Measurements from ENCODE around the gene GFI1B. TPM values are rescaled to one million over a fixed set of nuclear protein-coding genes. Genes with fewer than 3 reads are reported as not detected.
"Not testable (repeated sequence)": the region's sequence is repeated elsewhere in the genome, so short reads cannot be mapped to it uniquely, and the experiment has no call there.

GFI1B gene
- total RNA-seq, 1 donor from 2014 or later = not detected

DNA sequence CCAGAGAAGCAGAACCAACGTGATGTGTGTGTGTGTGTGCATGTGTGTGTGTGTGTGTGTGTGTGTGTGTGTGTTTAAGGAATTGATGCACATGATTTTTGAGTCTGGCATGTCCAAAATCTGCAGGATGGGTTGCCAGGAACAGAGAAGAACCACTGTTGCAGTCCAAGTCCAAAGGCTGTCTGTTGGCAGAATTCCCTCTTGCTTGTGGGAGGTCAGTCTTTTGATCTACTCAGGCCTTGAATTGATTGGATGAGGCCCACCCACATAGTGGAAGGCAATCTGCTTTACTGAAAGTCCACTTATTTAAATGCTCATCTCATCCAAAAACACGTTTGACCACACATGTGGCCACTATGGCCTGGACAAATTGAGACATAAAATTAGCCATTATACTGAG is 22.7 kb upstream of the GFI1B start:
- H3K27ac Mint-ChIP-seq = no peak overlapping the region
- H3K4me1 Mint-ChIP-seq = no peaks in the 10 kb centered on the region
- H3K9me3 Mint-ChIP-seq = peaks cover 16% of the 10 kb centered on the region
- no peaks in the 10 kb centered on the region for H3K36me3 Mint-ChIP-seq
- no peak overlapping the region for H3K4me3 Mint-ChIP-seq
- peaks cover 20% of the 10 kb centered on the region for H3K27me3 Mint-ChIP-seq (ENCODE audit: low read depth)
- TF ChIP-seq, protein P1, sequence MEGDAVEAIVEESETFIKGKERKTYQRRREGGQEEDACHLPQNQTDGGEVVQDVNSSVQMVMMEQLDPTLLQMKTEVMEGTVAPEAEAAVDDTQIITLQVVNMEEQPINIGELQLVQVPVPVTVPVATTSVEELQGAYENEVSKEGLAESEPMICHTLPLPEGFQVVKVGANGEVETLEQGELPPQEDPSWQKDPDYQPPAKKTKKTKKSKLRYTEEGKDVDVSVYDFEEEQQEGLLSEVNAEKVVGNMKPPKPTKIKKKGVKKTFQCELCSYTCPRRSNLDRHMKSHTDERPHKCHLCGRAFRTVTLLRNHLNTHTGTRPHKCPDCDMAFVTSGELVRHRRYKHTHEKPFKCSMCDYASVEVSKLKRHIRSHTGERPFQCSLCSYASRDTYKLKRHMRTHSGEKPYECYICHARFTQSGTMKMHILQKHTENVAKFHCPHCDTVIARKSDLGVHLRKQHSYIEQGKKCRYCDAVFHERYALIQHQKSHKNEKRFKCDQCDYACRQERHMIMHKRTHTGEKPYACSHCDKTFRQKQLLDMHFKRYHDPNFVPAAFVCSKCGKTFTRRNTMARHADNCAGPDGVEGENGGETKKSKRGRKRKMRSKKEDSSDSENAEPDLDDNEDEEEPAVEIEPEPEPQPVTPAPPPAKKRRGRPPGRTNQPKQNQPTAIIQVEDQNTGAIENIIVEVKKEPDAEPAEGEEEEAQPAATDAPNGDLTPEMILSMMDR (IDR thresholded peaks at IDR 0.05; ENCODE audit: unreplicated experiment) = no peak
- DNase-seq (ENCODE audit: low spot score in 2 of 2, unreplicated experiment in 2 of 2) = no peak

DNA sequence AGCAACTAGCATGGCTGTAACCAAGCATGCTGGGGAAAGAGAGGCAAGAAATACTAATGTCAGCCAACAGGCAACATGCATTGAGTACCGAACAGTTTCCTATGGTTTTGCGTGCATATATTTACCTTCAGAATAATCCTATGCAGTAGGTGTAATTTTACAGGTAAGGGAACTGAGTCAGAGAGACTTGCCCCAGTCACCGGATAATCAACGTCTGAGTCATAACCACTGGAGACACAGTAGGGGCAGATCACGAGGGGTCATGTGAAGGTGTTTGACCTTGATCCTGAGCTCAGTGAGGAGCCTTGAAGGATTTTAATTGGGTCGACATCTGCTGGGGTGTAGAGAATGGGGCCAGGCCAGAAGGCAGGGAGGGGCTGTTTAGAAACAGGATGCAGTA is 20.7 kb upstream of the GFI1B start:
- Mint-ChIP-seq H3K9me3 (peaks cover 16% of the 10 kb centered on the region), H3K27ac (no peak overlapping the region), H3K36me3 (no peaks in the 10 kb centered on the region), H3K27me3 (ENCODE audit: low read depth) (peaks cover 23% of the 10 kb centered on the region), H3K4me1 (no peaks in the 10 kb centered on the region), H3K4me3 (no peak overlapping the region)
- no peak for DNase-seq (ENCODE audit: low spot score in 2 of 2, unreplicated experiment in 2 of 2)
- TF ChIP-seq, protein P1 (IDR thresholded peaks at IDR 0.05; ENCODE audit: unreplicated experiment) = no peak

DNA sequence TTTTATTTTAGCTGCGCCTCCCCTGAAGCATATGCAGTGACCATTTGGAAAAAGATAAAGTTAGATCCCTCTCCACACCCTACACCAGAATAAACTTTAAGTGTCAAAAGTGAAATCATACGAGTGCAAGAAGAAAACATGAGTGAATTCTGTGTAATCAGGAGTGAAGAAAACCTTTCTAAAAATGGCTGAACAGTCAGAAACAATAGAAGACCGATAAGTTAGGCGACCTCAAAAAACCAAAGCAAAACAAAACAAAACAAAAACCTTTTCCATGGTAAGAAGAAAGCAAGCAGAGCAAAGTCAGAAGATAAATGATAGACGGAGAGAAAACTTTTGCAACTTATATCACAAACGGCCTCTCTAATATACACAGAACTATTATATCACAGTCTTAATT is 17.5 kb upstream of the GFI1B start:
- Mint-ChIP-seq H3K4me3 (no peak overlapping the region), H3K36me3 (no peaks in the 10 kb centered on the region), H3K27ac (no peak overlapping the region), H3K9me3 (peaks cover 8% of the 10 kb centered on the region), H3K4me1 (no peaks in the 10 kb centered on the region), H3K27me3 (ENCODE audit: low read depth) (peaks cover 30% of the 10 kb centered on the region)
- TF ChIP-seq, protein P1 (IDR thresholded peaks at IDR 0.05; ENCODE audit: unreplicated experiment) = no peak
- no peak for DNase-seq (ENCODE audit: low spot score in 2 of 2, unreplicated experiment in 2 of 2)

DNA sequence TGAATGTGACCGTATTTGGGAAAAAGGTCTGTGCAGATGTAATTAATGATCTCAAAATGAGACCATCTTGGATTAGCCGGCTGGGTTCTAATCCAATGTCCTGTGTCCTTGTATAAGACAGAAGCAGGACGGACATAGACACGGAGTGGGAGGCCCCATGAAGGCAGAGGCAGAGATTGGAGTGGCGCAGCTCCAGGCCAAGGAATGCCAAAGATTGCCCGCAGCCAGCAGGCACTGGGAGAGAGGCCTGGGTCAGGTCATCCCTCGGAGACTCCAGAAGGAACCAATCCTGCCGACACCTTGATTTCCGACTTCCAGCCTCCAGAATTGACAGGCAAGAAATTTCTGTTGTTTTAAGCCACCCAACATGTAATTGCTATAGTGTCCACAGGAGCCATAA is 13.0 kb upstream of the GFI1B start:
- Mint-ChIP-seq H3K27ac (no peak overlapping the region), H3K36me3 (no peaks in the 10 kb centered on the region), H3K4me1 (no peaks in the 10 kb centered on the region), H3K27me3 (ENCODE audit: low read depth) (peaks cover 24% of the 10 kb centered on the region), H3K4me3 (no peak overlapping the region), H3K9me3 (no peaks in the 10 kb centered on the region)
- TF ChIP-seq, protein P1 (IDR thresholded peaks at IDR 0.05; ENCODE audit: unreplicated experiment) = no peak
- DNase-seq (ENCODE audit: low spot score in 2 of 2, unreplicated experiment in 2 of 2) = no peak

DNA sequence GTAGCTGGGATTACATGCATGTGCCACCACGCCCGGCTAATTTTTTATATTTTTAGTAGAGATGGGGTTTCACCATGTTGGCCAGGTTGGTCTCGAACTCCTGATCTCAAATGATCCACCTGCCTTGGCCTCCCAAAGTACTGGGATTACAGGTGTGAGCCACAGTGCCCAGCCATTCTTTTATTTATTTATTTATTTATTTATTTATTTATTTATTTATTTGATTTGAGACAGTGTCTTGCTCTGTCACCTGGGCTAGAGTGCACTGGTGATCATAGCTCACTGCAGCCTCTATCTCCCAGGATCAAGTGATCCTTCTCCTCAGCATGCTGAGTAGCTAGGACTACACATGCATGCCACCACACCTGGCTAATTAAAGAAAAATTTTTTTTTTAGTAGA is 10.6 kb upstream of the GFI1B start:
- peaks cover 25% of the 10 kb centered on the region for H3K27me3 Mint-ChIP-seq (ENCODE audit: low read depth)
- not testable (repeated sequence) for H3K9me3 Mint-ChIP-seq; H3K4me3 Mint-ChIP-seq; H3K27ac Mint-ChIP-seq; DNase-seq (ENCODE audit: low spot score in 2 of 2, unreplicated experiment in 2 of 2); H3K36me3 Mint-ChIP-seq; H3K4me1 Mint-ChIP-seq

DNA sequence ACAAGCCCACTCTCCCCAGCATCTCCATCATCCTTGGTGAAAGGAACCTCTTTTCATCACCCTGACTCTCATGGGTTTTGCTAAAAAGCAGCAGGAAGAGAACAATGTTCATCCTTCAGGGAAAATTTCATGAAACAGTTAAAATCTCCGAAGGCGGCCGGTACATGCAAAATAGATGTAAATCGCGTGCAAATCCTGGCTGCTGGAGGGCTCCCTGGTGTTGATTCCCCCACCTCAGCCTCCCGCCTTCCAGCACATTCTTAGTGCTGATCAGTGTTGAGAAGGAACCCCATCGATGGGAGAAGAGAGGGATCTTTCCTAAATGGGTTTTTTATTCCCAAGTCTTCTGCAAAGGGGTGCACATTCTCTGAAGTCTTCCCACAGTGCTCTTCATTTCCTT is 8.7 kb upstream of the GFI1B start:
- TF ChIP-seq, protein P1 (IDR thresholded peaks at IDR 0.05; ENCODE audit: unreplicated experiment) = no peak
- Mint-ChIP-seq H3K4me3 (no peak overlapping the region), H3K27ac (no peak overlapping the region), H3K4me1 (peaks cover 3% of the 10 kb centered on the region), H3K36me3 (no peaks in the 10 kb centered on the region), H3K27me3 (ENCODE audit: low read depth) (peaks cover 42% of the 10 kb centered on the region), H3K9me3 (no peaks in the 10 kb centered on the region)
- no peak for DNase-seq (ENCODE audit: low spot score in 2 of 2, unreplicated experiment in 2 of 2)

Data from mesothelial cell of epicardium (in vitro differentiated cells).